ENCODE results near the gene SHISA8.

SHISA8 gene

GRCh38 chr22:41940832-41941765, 26.2 kb upstream of the SHISA8 start:
- TF ChIP-seq CTCF (IDR thresholded peaks at IDR 0.05): peak; percentile 79
- H3K4me3 ChIP-seq: no peak overlapping the region
- peak overlapping the region in 1 of 2 donors; percentile 18 for H3K27ac ChIP-seq
- DNase-seq (ENCODE audit: low spot score): peak; percentile 89

GRCh38 chr22:41939981-41940831, 25.3 kb upstream of the SHISA8 start:
- Histone ChIP-seq H3K4me3 (no peak overlapping the region), H3K27ac (peak overlapping the region in 1 of 2 donors; percentile 39)
- TF ChIP-seq CTCF (IDR thresholded peaks at IDR 0.05): no peak
- DNase-seq (ENCODE audit: low spot score): no peak

- TF ChIP-seq CTCF (IDR thresholded peaks at IDR 0.05): no peak
- DNase-seq (ENCODE audit: low spot score): no peak
- H3K27ac ChIP-seq: no peak overlapping the region
- H3K4me3 ChIP-seq: no peak overlapping the region
These were observed 22.0 kb upstream of the SHISA8 start for GRCh38 chr22:41936894-41937169.

- TF ChIP-seq CTCF (IDR thresholded peaks at IDR 0.05): no peak
- H3K27ac ChIP-seq: no peak overlapping the region
These were observed 20.6 kb upstream of the SHISA8 start for GRCh38 chr22:41935509-41935908.

GRCh38 chr22:41935015-41935351, 20.1 kb upstream of the SHISA8 start:
- Histone ChIP-seq H3K27ac (no peak overlapping the region), H3K4me3 (no peak overlapping the region)
- no peak for DNase-seq (ENCODE audit: low spot score)
- no peak for TF ChIP-seq CTCF (IDR thresholded peaks at IDR 0.05)

More at GRCh38 chr22:41935509-41935908, 20.6 kb upstream of the SHISA8 start:
- no peak overlapping the region for H3K4me3 ChIP-seq
- DNase-seq (ENCODE audit: low spot score): no peak

GRCh38 chr22:41934284-41935014, 19.6 kb upstream of the SHISA8 start:
- no peak for TF ChIP-seq CTCF (IDR thresholded peaks at IDR 0.05)
- Histone ChIP-seq H3K27ac (no peak overlapping the region), H3K4me3 (no peak overlapping the region)
- no peak for DNase-seq (ENCODE audit: low spot score)
